GM21737 (cell line): Measurements from ENCODE around the gene BCKDK.

Experiments used
- ATAC-seq: cut with Tn5 transposase; IDR thresholded peaks from one replicate; pipeline ENCODE4 v1.9.1; 2021; ENCODE audit warnings: mild to moderate bottlenecking, moderate library complexity; ENCODE audit not compliant: unreplicated experiment

Gene BCKDK

DNA sequence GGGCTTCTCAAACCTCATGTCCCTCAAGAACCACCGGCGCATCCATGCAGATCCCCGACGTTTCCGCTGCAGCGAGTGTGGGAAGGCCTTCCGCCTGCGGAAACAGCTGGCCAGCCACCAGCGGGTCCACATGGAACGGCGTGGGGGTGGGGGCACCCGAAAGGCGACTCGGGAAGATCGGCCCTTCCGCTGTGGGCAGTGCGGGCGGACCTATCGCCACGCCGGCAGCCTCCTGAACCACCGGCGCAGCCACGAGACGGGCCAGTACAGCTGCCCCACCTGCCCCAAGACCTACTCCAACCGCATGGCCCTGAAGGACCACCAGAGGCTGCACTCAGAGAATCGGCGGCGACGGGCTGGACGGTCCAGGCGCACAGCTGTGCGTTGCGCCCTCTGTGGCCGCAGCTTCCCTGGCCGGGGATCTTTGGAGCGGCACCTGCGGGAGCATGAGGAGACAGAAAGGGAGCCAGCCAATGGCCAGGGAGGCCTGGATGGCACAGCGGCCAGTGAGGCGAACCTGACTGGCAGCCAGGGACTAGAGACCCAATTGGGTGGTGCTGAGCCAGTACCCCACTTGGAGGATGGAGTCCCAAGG, 28.1 kb upstream of the BCKDK start:
- ATAC-seq, result no peak

DNA sequence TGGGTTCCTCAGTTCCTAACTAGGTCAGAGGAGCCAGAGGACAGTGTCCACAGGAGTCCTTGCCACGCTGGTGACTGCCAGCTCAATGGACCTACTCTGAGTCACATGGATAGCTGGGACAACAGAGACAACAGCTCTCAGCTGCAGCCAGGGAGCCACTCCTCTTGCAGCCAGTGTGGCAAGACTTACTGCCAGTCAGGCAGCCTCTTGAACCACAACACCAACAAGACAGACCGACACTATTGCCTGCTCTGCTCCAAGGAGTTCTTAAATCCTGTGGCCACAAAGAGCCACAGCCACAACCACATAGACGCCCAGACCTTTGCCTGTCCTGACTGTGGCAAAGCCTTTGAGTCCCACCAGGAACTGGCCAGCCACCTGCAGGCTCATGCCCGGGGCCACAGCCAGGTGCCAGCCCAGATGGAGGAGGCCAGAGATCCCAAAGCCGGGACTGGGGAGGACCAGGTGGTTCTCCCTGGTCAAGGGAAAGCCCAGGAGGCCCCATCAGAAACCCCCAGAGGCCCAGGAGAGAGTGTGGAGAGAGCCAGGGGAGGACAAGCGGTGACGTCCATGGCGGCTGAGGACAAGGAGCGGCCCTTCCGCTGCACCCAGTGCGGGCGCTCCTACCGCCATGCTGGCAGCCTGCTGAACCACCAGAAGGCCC, 27.3 kb upstream of the BCKDK start:
- ATAC-seq, result no peak

DNA sequence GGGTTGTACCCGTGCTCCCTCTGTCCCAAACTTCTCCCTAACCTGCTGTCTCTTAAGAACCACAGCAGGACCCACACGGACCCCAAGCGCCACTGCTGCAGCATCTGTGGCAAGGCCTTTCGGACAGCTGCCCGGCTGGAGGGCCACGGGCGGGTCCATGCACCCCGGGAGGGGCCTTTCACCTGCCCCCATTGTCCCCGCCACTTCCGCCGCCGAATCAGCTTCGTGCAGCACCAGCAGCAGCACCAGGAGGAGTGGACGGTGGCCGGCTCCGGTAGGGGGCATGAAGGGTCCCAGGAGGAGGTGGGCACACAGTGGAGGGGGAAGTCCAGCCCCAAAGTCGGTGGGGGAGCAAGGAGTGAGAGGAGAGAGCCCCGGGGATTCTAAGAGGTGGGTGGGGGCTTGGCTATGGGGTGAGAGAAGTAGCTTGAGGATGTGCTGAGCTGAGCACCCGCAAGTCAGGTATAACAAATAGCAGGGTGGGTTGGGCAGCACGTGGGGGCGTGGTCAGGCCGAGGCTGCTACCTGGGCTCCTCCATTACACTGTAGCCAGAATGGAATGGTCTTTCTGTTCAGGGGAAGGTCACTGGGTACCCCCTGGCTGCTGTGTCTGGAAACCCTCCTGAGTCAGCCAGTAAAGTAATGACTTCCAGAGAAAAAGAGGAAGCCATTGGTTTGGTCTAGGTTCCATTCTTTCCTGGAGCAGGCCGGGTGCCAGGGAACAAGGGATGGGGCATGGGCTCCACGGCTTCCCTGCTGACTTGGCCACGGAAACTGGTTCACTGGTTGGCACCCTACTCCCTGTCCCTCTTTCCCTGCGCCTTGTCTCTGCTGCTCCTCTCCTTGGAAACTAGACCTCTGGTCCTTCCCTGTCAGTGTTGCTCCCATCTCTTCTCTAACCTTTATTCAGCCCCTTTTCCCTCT, 26.5 kb upstream of the BCKDK start:
- ATAC-seq, result no peak

DNA sequence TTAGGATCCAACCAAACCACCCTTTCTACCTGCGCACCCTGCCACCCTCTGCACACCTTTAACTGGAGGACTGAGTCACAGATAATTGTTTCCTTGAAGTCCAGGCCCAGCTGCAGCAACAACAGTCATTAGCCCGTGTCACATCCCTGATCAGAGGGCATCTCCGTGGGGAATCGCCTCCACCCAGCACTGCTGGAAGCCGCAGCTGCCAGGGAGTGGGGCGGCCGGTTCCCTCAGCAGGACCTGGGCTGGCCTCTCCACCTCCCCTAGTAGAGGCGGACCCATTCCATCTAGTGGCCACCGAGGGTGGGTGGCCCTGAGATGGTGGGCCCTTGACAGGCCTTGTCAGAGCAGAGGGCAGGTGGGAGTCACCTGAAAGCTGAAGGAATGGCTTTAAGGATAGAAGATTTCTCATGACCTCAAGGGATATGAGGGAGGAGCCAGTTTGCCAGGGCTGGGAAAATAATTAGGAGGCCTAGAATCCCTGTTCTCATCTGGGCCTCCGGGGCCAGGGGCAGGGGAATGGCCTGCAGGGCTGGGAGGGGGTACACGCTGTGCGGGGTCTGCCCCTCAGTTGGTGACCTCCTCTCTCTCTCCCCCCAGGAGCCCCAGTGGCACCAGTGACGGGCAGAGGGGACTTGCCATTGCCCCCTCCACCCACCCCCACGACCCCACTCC, 25.7 kb upstream of the BCKDK start:
- no peak for ATAC-seq

DNA sequence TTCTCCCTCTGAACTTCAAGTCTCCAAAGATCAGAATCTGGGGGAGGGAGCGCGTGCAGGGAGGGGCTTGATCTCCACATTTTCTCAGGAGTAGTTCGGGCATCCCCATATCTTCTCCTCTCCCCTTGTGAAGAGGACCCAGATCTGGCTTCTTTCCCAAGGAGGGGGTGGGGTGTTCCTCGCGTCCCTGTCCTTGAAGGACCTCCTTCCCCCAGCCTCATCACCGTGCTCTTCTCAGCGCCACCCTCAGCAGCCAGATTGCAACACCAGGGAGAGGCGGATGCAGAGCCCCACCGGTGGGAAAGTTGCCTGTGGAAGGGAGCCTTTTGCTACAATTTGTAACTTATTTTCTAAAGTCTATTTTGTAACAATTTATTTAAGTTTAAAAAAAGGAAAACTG, 25.1 kb upstream of the BCKDK start:
- no peak for ATAC-seq

DNA sequence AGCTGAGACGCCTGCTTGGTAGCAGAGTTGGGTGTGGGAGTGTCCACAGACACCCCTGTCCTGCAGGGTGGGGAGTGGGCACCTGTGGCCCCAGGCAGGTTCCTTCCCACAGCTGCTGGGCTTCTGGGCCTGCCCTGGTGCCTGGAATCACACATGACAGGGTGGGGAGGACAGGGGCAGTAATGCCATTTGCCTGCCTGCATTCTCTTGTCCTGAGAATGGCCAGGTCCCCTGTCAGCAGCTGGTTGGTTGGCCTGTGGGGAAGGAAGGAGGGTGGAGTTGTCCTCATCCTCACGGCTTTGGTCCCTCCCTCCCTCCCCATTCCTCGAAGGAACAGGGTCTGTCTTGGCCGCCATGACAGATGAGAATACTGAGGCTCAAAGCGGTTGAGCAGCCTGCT, 24.6 kb upstream of the BCKDK start:
- ATAC-seq, result no peak

DNA sequence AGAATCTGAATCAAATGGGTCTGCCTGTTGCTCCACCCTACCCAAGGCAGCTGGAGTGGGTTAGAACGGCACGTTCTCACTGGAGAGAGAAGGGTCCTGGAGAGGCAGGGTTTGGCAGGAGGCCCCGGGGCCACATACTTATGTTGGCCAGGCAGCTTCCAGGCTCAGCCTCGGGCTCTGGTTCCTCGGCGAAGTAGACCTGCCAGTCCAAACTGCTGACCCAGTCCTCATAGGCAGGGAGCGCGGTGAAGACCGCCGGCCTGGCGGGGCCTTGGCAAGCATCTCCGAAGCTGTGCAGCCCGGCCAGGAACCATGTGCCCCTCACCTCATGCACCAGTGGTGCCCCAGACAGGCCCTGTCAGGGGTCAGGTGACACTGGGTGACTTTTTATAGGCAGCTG, 24.2 kb upstream of the BCKDK start:
- no peak for ATAC-seq

DNA sequence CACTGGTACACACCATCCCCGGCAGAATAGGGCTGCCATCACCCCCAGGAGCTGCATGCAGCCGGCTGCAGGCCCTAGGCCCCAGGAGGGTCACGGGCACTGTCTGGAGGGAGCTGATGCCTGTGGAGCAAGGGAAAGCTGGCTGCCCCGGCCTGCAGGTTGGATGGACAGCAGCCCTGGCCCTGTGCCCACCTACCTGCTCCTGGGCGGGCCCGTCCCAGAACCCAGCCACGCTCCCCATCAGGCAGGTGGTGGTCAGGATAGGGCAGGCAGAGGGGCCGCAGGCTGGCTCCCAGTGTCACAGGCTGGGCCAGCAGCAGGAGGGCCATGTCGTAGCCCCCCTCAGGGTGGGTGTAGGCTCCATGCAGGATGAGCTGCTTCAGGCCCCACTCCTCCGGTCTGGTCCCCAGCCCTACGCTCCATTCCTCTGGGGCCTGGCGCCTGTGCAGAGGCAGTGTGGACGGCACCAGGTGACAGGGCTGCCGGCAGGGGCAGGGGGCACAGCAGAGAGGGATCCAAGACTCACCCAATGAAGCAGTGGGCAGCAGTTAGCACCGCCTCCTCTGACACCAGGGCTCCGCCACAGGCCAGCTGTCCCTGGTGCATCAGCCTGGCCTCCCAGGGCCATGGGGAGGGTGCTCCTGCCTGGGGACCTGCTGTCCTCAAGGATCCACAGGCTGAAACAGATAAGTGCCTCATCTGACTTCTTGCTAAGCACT, 23.4 kb upstream of the BCKDK start:
- ATAC-seq, result no peak

DNA sequence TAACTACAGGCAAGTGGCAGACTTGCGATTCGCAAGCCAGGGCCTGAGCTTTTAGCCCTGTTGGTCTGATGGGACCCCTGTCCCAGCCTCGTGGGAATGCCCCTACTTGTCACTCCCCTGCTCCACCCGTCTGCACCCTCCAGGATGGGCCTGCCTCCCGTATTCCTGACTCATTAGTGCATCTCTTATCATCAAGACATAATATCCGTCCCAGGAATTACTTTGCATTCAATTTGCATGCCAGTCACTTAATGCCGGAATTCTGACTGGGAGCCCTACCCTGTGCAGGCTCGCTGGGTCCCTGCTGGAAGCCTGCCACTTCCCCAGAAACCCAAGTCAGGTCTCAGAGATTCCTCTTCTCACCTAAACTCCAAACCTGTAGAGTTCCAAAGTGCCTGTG, 22.8 kb upstream of the BCKDK start:
- no peak for ATAC-seq

DNA sequence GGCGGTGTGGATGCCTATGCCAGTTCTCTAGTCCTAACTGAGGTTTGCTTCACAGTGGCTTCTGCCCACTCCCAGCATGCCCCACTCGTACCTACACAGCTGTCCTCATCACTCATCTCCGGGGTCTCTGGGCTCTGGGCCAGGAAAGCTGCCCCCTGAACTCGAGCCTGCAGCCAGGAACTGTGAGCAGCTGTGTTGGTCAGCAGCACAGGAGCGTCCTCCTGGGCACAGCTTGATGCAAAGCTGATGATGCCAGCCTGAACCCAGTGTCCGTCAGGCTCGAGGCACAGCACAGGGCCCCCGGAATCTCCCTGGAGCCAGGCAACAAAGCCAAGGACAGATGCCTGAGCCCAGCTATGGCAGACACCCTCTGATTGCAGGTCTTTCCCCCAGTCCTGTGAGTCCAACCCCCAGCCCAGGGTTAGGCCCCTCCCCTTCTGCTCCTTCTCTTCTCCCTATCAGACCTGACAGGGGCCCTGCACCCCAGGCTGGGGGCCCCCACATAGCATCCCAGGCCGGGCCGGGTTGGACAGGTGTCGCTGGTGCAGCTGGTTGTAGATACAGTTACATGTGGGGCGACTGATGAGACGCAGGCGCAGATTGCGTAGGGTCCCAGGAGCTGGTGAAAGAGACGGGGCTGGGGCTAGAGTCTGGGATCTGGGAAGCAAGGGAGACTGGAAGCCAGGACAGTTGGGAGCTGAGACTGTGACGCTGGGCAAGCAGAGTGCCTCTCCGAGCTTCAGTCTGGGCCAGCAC, 22.1 kb upstream of the BCKDK start:
- no peak for ATAC-seq

DNA sequence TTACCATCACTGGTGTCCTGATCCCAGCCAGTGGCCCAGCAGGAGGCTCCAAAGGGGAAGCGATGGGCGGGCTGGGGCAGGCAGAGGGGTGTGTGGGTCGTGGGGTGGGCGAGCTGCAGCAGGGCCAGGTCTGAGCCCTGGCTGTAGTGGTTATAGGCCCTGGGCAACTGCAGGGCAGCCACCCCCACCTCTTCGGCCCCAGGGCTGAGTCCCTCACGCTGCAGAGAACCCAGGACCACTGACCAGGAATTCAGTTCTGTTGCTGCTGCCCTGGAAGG, 21.6 kb upstream of the BCKDK start:
- ATAC-seq, result no peak

DNA sequence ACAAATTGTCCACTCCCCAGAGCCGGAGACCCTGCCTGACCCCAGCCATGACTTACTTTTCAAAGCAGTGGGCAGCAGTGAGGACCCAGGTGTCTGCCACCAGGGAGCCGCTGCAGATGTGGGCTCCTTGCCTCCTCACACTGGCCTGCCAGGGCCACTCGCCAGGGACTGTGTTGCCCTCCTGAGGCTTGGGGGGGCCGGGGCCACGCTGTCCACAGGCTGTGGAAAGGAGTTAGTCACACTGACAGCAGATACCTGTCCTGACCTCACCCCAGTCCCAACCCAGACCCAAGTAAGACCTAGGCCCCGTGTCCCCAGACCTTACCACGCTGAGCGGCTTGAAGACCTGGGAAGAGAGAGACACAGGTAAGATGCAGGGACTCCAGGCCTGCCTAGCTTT, 20.7 kb upstream of the BCKDK start:
- ATAC-seq, result no peak

DNA sequence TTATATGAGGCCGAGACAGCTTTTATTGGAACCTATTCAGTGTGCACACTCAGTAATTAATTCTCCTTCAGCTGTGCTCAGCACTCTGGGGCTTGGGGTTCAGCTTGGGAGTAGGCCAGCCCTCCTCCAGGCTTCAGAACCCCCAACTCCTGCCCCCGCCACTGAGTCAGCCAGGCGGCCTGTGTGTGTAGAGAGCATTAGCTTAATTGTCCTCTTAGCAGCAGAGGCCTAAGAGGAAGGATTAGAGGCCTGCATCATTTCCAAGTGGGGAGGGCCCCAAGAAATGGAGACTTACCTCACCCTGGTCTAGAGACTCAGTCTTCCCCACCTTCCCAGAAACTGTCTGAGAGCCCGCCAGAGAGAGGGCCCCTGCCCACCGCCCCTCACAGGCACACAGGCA, 20.2 kb upstream of the BCKDK start:
- no peak for ATAC-seq

DNA sequence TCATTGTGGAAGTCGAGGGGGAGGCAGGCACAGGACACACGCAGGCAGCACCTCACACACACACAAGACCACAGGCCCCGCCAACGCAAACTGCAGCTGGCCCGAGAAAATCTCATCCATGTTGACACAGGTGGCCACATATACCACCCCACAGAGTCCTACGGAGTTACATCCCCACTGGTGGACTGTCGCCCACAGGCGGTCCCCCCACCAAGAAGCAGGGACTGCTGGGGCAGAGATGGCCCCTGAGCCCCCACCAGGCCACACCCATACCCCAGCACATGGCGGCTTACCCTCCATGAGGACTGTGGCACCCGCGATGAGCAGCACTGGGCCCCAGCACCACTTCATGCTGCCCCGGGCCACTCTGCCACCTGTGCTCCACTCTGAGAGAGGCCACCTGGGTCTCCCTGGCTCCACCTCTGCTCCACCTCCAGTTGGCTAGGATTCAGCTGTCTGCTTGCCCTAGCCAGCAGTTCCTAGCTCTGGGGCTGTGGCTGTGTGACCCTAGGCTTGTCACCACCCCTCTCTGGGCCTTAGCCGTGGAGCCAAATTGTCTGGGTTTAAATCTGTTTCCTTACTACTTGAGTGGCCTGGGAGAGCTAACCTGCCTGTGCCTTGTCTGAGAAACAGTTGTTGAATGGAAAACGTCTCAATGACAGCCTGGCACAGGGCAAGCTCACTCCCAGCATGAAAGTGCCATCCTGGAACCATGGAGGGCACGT, 19.6 kb upstream of the BCKDK start, which contains the start of gene PRSS53:
TSS of gene PRSS53 (minus strand) at position 485 of the 725 bp plus-strand sequence. CDS start at position 351, 134 bp downstream.
- no peak for ATAC-seq

DNA sequence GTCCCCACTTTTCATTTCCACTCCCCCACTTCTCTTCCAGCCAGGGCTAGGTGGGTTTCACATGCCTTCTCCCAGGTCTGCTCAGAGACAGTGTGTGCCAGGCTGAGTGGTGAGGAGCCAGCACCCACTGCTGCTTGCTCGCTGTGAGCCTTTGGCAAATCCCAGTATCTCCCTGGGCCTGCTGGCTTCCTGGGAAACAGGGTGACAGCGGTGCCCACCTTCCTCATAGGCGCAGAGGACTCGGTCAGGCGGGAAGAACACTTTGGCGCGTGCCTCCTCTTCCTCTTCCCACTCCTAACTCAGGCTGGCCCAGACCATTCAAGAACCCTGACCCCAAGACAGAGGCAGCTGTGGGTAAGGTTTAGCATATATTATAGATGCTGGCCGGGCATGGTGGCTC, 19.0 kb upstream of the BCKDK start:
- ATAC-seq, result no peak

DNA sequence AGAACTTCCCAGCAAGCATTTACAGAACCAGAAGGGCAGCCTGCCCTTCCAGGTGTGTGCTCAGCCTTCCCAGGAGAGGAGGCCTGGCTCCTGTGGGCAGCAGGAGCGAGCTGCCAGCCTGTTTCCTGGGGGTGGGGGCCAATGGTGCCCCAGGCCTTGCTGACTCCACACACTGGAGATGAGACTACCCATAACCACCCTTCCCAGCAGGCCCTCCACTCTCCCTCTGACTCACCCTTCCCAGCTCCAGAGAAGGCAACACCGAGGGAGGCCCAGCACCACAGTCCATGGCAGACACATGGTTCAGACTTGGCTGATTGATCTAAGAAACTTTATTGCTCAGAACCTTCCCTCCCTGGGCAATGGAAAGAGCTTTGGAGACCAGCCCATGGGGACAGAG, 17.6 kb upstream of the BCKDK start:
- ATAC-seq, result no peak

DNA sequence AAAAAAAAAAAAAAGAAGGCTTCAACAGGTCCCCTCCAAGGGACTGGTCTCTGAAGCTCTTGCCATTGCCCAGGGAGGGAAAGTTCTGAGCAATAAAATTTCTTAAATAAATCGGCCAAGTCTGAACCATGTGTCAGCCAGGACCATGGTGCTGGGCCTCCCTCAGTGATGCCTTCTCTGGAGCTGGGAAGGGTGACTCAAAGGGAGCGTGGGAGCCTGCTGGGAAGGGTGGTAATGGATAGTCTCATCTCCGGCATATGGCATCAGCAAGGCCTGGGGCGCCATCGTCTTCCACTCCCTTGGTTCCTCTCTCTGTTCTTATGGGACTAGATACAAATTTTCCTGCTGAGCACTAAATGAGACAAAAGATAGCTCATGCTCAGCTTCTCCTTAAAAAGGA, 15.9 kb upstream of the BCKDK start:
- no peak for ATAC-seq

DNA sequence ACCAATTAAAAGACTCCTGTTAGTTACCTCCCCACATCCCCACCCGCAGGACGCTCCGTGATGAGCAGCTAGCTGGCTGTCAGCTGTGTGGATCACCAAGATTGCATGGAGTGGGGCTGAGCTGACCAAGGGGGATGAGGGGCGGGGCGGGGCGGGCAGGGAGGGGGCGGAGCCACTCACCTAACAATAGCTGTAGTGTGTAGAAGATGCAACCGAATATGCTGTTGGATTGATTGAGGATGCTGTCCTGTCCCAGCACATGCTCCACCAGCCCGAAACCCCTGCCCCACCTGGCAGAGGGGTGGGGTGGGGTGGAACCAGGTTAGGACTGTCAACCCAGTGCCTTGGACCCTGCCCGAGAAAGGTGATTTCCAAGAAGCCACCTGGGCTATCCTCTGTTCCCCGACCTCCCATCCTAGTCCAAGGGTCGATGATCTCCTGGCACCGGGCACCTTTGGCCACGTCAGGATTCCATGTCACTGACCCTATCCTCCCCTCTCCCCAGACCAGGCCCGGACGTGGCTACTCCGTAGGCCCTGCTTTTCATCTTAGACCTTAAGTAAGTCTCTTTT, 15.0 kb upstream of the BCKDK start:
- no peak for ATAC-seq

DNA sequence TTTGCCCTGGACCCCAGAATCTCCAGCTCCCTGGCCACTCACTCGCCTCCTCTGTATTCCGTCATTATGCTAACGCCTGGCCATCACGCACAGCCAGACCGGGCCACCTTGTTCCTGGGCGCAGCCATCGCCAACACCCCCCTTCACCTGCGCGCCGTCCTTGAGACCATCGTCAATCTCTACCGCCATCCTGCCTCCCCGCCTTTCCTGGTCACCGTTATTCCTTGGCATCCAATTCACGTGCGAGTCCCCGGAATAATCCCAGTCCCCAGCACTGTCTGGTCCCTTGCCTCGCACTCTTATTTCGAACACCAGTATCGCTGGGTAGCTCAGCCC, 14.1 kb upstream of the BCKDK start:
- no peak for ATAC-seq
